ENCODE results near the gene CTXN1. TPM values are rescaled to one million over a fixed set of nuclear protein-coding genes. Genes with fewer than 3 reads are reported as not detected.
A peak's percentile ranks its signal among the peaks of the same experiment; 100 is the strongest.

The CTXN1 gene
- polyA plus RNA-seq, 1 of the 3 experiments (the other 2 are of a cell fraction), result 53.8 TPM

GRCh38 chr19:7905268-7905667 is 20.7 kb downstream of the CTXN1 start:
- no peak for DNase-seq
- 66% methylated on average over 9 of the region's 10 CpGs for WGBS (ENCODE audit: low lambda C conversion rate)
- Histone ChIP-seq H3F3A (replicated peaks; ENCODE audit: insufficient read depth) (no peaks in the 10 kb centered on the region), H3K79me2 (ENCODE audit: insufficient read depth) (peaks cover 43% of the 10 kb centered on the region), H3K36me3 (replicated peaks in 1 of 2; ENCODE audit: control insufficient read depth in 1 of 2, insufficient read depth in 2 of 2, low read length in 1 of 2) (peaks cover 3 to 9% of the 10 kb centered on the region in 2 experiments), H3K27ac (ENCODE audit: low read depth in 2 of 2, low read length in 1 of 2) (no peak overlapping the region), H3K4me2 (peak overlapping the region; percentile 97), H3K9ac (peak overlapping the region; percentile 78; the same call in 1 of the 2 replicates), H4K20me1 (ENCODE audit: insufficient read depth) (peaks cover 36% of the 10 kb centered on the region), H3K9me2 (no peaks in the 10 kb centered on the region), H3K27me3 (ENCODE audit: insufficient read depth) (no peaks in the 10 kb centered on the region), H3K4me1 (ENCODE audit: control insufficient read depth in 1 of 2, insufficient read depth in 2 of 2, low read depth in 1 of 2, low read length in 1 of 2) (peaks cover 0 to 19% of the 10 kb centered on the region in 2 experiments; a peak in 2 of 4 replicates), H2AFZ (ENCODE audit: low read depth) (no peak overlapping the region), H3K9me3 (no peaks in the 10 kb centered on the region), H3K4me3 (ENCODE audit: low read depth in 2 of 2, low read length in 1 of 2) (peak overlapping the region; percentile 80 to 87; a peak in 3 of 4 replicates)
- POLR2A ChIA-PET, result no interaction called here
- TF ChIP-seq NFIC (IDR thresholded peaks at IDR 0.05; ENCODE audit: borderline replicate concordance) (no peak), RAD21 (IDR thresholded peaks at IDR 0.05; ENCODE audit: low read length) (no peak), JUND (IDR thresholded peaks at IDR 0.05) (no peak), SIN3A (IDR thresholded peaks at IDR 0.05; ENCODE audit: borderline replicate concordance, low read depth, low read length) (no peak), USF2 (IDR thresholded peaks at IDR 0.05; ENCODE audit: borderline replicate concordance, low read depth, low read length) (no peak), TEAD4 (IDR thresholded peaks at IDR 0.05; ENCODE audit: borderline replicate concordance, insufficient read depth) (no peak), USF1 (IDR thresholded peaks at IDR 0.05; ENCODE audit: borderline replicate concordance, low read depth) (no peak), RXRA (IDR thresholded peaks at IDR 0.05; ENCODE audit: borderline replicate concordance, low read depth) (no peak), GATA2 (CRISPR knock-in tag; IDR thresholded peaks at IDR 0.05) (no peak), MXI1 (IDR thresholded peaks at IDR 0.05; ENCODE audit: low read depth, low read length) (no peak), CTCF (IDR thresholded peaks at IDR 0.05) (no peak), EP300 (IDR thresholded peaks at IDR 0.05; ENCODE audit: borderline replicate concordance in 1 of 2, low read depth in 1 of 2, low read length in 1 of 2) (no peak), SMC3 (IDR thresholded peaks at IDR 0.05; ENCODE audit: low read depth, low read length) (no peak), FOXM1 (IDR thresholded peaks at IDR 0.05; ENCODE audit: low read depth) (no peak), FOXJ3 (CRISPR knock-in tag; IDR thresholded peaks at IDR 0.05) (no peak), GABPA (IDR thresholded peaks at IDR 0.05; ENCODE audit: low read depth) (no peak), CHD2 (IDR thresholded peaks at IDR 0.05; ENCODE audit: low read length, partially characterized antibody) (no peak)
- CTCF ChIA-PET, result no interaction called here

Measured in SK-N-SH (cell line).